Parathyroid adenoma (tissue), 2 donors: ENCODE data around the gene ATXN7.

ENCODE experiments used
- H2AFZ ChIP-seq: fragments of 300-600 bp; sonication (generic); one replicate; pipeline ENCODE4 v1.7.0; 2017; ENCODE audit warnings: antibody characterized with exemption, mild to moderate bottlenecking
- H3K27ac ChIP-seq: fragments of 300-600 bp; sonication (generic); one replicate; pipeline ENCODE4 v1.7.0; 2017
- H3K27me3 ChIP-seq: fragments of 300-600 bp; sonication (generic); one replicate; pipeline ENCODE4 v1.7.0; 2017; ENCODE audit warnings: low read length; ENCODE audit not compliant: control insufficient read depth, insufficient read depth
- H3K36me3 ChIP-seq: fragments of 300-600 bp; sonication (generic); one replicate; pipeline ENCODE4 v1.7.0; 2017; ENCODE audit warnings: low read length; ENCODE audit not compliant: control insufficient read depth, insufficient read depth
- H3K4me1 ChIP-seq: fragments of 300-600 bp; sonication (generic); one replicate; pipeline ENCODE4 v1.7.0; 2017; ENCODE audit warnings: control low read depth
- H3K4me2 ChIP-seq: fragments of 300-600 bp; sonication (generic); one replicate; pipeline ENCODE4 v1.7.0; 2017; ENCODE audit warnings: low read length
- H3K4me3 ChIP-seq: fragments of 300-600 bp; sonication (generic); one replicate; pipeline ENCODE4 v1.7.0; 2017; ENCODE audit warnings: low read depth, low read length
- H3K79me2 ChIP-seq: fragments of 300-600 bp; sonication (generic); one replicate; pipeline ENCODE4 v1.7.0; 2017; ENCODE audit warnings: control low read depth
- H3K9ac ChIP-seq: fragments of 300-600 bp; sonication (generic); one replicate; pipeline ENCODE4 v1.7.0; 2017; ENCODE audit warnings: mild to moderate bottlenecking
- H3K9me3 ChIP-seq: fragments of 300-600 bp; sonication (generic); one replicate; pipeline ENCODE4 v1.7.0; 2017; ENCODE audit warnings: low read length; ENCODE audit not compliant: control insufficient read depth
- CTCF ChIP-seq: fragments of 300-600 bp; sonication (generic); IDR thresholded peaks from one replicate; pipeline ENCODE4 v1.7.0; 2017; ENCODE audit warnings: antibody characterized with exemption, mild to moderate bottlenecking
- donor health status: primary hyperparathyroidism.

ATXN7 gene

GRCh38 chr3:64039332-64039731 is 175.7 kb downstream of the ATXN7 start:
- no peak overlapping the region for H3K27ac ChIP-seq
- no peaks in the 10 kb centered on the region for H3K4me1 ChIP-seq
- no peak for TF ChIP-seq CTCF

DNA sequence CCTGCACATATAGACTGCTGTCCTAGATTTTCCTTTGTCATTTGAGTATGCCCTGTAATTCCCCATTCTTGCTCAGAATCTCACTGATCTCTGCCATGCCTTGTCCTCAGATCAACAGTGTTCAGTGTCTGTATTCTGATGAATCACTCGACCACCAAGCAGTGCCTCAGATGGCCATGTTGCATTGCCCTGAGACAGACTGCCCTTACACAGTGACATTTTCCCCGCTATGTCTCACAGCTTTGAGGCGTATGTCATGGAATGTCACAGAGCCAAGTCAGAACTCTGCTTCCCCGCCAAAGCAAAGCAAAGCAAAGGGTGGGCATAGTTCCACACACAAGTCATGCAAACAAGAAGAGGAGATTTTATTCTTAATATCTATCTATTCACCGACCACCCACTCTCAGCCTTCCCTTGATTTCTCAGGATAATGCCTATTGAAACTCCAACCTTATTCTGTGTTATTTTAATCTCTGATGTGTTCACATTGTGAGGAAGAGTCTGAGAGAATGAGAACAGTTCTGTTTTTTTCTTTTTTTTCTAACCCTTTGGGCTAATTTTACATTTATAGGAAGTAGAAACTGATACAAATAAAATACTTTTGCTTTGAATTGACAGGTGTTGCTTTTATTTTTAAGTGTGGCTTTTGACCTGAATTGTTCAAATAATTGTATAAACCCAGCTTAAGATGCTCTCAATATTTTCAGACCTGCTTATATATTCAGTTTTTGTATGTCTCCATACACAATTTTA is 176.5 kb downstream of the ATXN7 start:
- Histone ChIP-seq H3K9ac (no peak overlapping the region), H3K27me3 (no peaks in the 10 kb centered on the region), H3K36me3 (no peaks in the 10 kb centered on the region), H3K4me2 (no peak overlapping the region), H3K27ac (no peak overlapping the region), H2AFZ (no peak overlapping the region), H3K9me3 (no peaks in the 10 kb centered on the region), H3K79me2 (no peaks in the 10 kb centered on the region), H3K4me3 (no peak overlapping the region), H3K4me1 (no peaks in the 10 kb centered on the region)
- TF ChIP-seq CTCF = no peak

More at GRCh38 chr3:64039332-64039731, 175.7 kb downstream of the ATXN7 start:
- no peak overlapping the region for H3K4me2 ChIP-seq
- H3K79me2 ChIP-seq = no peaks in the 10 kb centered on the region
- H2AFZ ChIP-seq = no peak overlapping the region
- H3K9me3 ChIP-seq = no peaks in the 10 kb centered on the region
- no peak overlapping the region for H3K4me3 ChIP-seq
- H3K27me3 ChIP-seq = no peaks in the 10 kb centered on the region
- no peak overlapping the region for H3K9ac ChIP-seq
- no peaks in the 10 kb centered on the region for H3K36me3 ChIP-seq

DNA sequence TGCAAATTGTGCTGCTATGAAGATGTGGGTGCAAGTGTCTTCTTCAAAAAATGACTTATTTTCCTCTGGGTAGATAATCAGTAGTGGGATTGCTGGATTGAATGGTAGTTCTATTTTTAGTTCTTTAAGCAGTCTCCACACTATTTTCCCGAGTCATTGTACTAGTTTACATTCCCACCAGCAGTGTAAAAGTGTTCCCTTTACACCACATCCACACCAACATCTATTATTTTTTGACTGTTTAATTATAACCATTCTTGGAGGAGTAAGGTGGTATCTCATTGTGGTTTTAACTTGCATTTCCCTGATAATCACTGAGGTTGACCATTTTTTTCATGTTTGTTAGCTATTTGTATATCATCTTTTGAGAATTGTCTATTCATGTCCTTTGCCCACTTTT is 179.3 kb downstream of the ATXN7 start:
- no peaks in the 10 kb centered on the region for H3K79me2 ChIP-seq
- no peak for TF ChIP-seq CTCF
- no peaks in the 10 kb centered on the region for H3K4me1 ChIP-seq
- H3K27me3 ChIP-seq = no peaks in the 10 kb centered on the region
- no peak overlapping the region for H3K4me2 ChIP-seq
- H3K4me3 ChIP-seq = no peak overlapping the region
- no peak overlapping the region for H3K27ac ChIP-seq
- no peaks in the 10 kb centered on the region for H3K9me3 ChIP-seq
- no peak overlapping the region for H3K9ac ChIP-seq
- no peaks in the 10 kb centered on the region for H3K36me3 ChIP-seq
- H2AFZ ChIP-seq = no peak overlapping the region

DNA sequence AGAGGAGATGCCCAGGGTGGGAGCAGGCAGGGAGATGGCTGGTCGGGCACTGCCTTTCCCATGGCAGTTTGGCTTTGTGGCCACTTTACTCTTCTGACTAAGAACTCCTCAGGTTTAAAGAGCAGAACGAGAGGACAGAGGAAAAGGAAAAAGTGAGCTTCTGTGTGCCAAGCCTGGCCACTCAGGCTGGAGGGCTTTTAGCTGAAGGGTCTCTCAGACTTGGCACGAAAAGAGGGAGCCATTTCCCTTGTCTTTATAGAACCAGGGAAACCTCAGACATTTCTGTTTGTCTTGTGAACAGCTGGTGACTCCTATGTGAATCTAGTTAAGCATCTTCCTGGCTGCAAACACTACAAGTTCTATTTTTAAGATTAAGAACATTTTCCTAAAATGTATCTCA is 182.9 kb downstream of the ATXN7 start:
- no peak overlapping the region for H3K27ac ChIP-seq
- no peaks in the 10 kb centered on the region for H3K36me3 ChIP-seq
- H3K9ac ChIP-seq = no peak overlapping the region
- no peak overlapping the region for H3K4me3 ChIP-seq
- no peak overlapping the region for H3K4me2 ChIP-seq
- no peak overlapping the region for H2AFZ ChIP-seq
- no peaks in the 10 kb centered on the region for H3K27me3 ChIP-seq
- H3K4me1 ChIP-seq = no peaks in the 10 kb centered on the region
- H3K9me3 ChIP-seq = no peaks in the 10 kb centered on the region
- no peak for TF ChIP-seq CTCF
- H3K79me2 ChIP-seq = no peaks in the 10 kb centered on the region

DNA sequence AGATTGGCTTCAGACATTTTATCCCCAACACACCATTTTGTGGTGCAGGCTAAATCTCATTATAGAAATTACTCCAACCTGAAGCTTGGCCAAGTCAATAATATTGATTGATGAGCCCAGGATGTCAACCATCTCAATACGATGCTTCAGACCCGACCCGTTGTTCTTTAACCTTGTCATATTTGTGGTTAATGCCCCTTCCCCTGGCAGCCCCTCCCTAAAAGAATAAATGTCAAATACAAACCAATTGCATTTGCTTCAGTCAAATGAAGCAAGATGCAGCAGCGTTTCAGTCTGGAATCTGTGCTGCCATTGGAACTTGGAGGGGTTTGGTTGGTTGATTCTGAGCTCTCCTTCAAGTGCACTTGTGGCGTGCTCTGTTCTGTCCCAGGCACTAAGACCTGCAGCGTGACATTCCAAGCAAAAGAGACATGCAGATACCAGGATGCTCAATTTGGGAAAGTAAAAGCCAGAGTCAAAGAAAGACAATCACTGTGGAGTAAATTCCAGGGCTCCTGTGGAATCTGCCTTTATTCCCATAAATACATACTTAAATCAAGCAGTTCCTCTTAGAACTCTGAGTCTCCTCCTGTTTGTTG is 183.4 kb downstream of the ATXN7 start:
- Histone ChIP-seq H3K79me2 (no peaks in the 10 kb centered on the region), H3K9me3 (no peaks in the 10 kb centered on the region), H3K27ac (no peak overlapping the region), H3K4me2 (no peak overlapping the region), H3K27me3 (no peaks in the 10 kb centered on the region), H3K4me1 (no peaks in the 10 kb centered on the region), H3K4me3 (no peak overlapping the region), H3K36me3 (no peaks in the 10 kb centered on the region), H2AFZ (no peak overlapping the region), H3K9ac (no peak overlapping the region)
- TF ChIP-seq CTCF = no peak
